ENCODE results near the gene QKI. TPM values are rescaled to one million over a fixed set of nuclear protein-coding genes. Genes with fewer than 3 reads are reported as not detected.

Gene QKI
- polyA plus RNA-seq, 1 donor (not counting 4 experiments of a cell fraction or from before 2014, with no cell fraction given): 53.3 TPM

DNA sequence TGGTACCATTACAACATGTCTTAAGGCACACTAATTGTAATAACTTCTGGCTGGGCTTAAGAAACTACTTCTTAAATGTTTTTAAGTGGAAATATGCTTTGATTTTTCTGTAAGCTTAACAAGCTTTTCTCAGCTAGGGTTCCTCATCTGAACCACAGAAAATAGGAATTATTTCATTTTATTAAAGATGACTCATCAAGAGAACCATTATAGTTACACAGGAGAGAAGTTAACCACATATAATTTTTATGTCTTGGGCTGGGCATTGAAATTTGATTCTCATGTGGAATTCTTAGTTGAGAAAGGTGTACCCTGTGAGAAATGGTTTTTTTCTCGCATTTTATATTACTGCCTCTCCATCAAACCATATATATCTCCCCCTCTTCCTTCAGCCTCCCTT is 75.1 kb downstream of the QKI start:
- H3K9me1 ChIP-seq (ENCODE audit: control insufficient read depth, extremely low read depth, insufficient read depth, low read length): no peaks in the 10 kb centered on the region
- H3K27me3 ChIP-seq (ENCODE audit: control insufficient read depth, extremely low read depth, insufficient read depth, low read length): no peaks in the 10 kb centered on the region
- no peaks in the 10 kb centered on the region for H3K9me3 ChIP-seq (ENCODE audit: control insufficient read depth, low read depth, low read length)
- peak overlapping the region in 1 of 3 experiments; percentile 10 for H3K4me3 ChIP-seq (ENCODE audit: control insufficient read depth in 2 of 3, extremely low read depth in 1 of 3, insufficient read depth in 2 of 3, low read depth in 1 of 3, low read length in 3 of 3)
- FAIRE-seq: no peak
- peaks cover 16% of the 10 kb centered on the region for H3K4me1 ChIP-seq (ENCODE audit: control insufficient read depth, extremely low read depth, insufficient read depth, low read length)
- DNase-seq (ENCODE audit: low read depth, low spot score): no peak
- H3K79me2 ChIP-seq (ENCODE audit: control insufficient read depth, insufficient read depth, low read length): peaks cover 96% of the 10 kb centered on the region
- peak overlapping the region; percentile 2 for H3K4me2 ChIP-seq (ENCODE audit: control insufficient read depth, extremely low read depth, insufficient read depth, low read depth, low read length)
- TF ChIP-seq EZH2 (IDR thresholded peaks at IDR 0.05; ENCODE audit: low read length): no peak
- TF ChIP-seq, protein P1, sequence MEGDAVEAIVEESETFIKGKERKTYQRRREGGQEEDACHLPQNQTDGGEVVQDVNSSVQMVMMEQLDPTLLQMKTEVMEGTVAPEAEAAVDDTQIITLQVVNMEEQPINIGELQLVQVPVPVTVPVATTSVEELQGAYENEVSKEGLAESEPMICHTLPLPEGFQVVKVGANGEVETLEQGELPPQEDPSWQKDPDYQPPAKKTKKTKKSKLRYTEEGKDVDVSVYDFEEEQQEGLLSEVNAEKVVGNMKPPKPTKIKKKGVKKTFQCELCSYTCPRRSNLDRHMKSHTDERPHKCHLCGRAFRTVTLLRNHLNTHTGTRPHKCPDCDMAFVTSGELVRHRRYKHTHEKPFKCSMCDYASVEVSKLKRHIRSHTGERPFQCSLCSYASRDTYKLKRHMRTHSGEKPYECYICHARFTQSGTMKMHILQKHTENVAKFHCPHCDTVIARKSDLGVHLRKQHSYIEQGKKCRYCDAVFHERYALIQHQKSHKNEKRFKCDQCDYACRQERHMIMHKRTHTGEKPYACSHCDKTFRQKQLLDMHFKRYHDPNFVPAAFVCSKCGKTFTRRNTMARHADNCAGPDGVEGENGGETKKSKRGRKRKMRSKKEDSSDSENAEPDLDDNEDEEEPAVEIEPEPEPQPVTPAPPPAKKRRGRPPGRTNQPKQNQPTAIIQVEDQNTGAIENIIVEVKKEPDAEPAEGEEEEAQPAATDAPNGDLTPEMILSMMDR (optimal IDR thresholded peaks at IDR 0.05 in 1 of 3, IDR thresholded peaks at IDR 0.05 in 1 of 3, conservative IDR thresholded peaks at IDR 0.05 in 1 of 3; ENCODE audit: extremely low read depth in 1 of 3, insufficient read depth in 2 of 3, low read length in 3 of 3): no peak
- H4K20me1 ChIP-seq (ENCODE audit: control insufficient read depth, extremely low read depth, insufficient read depth, low read length): no peaks in the 10 kb centered on the region
- no peak overlapping the region for H3K9ac ChIP-seq (ENCODE audit: control insufficient read depth, extremely low read depth, insufficient read depth, low read length)
- H2AFZ ChIP-seq (ENCODE audit: control insufficient read depth, low read length): no peak overlapping the region
- dilution Hi-C loops (cut with MboI; ENCODE audit: extremely low pct_ligation_motif_present, low sequenced_read_pairs): no loop called here
- no peak overlapping the region for H3K27ac ChIP-seq (ENCODE audit: control insufficient read depth, insufficient read depth, low read length)
- H3K36me3 ChIP-seq (ENCODE audit: control insufficient read depth in 2 of 2, extremely low read depth in 1 of 2, insufficient read depth in 2 of 2, low read length in 2 of 2): no peaks in the 10 kb centered on the region

DNA sequence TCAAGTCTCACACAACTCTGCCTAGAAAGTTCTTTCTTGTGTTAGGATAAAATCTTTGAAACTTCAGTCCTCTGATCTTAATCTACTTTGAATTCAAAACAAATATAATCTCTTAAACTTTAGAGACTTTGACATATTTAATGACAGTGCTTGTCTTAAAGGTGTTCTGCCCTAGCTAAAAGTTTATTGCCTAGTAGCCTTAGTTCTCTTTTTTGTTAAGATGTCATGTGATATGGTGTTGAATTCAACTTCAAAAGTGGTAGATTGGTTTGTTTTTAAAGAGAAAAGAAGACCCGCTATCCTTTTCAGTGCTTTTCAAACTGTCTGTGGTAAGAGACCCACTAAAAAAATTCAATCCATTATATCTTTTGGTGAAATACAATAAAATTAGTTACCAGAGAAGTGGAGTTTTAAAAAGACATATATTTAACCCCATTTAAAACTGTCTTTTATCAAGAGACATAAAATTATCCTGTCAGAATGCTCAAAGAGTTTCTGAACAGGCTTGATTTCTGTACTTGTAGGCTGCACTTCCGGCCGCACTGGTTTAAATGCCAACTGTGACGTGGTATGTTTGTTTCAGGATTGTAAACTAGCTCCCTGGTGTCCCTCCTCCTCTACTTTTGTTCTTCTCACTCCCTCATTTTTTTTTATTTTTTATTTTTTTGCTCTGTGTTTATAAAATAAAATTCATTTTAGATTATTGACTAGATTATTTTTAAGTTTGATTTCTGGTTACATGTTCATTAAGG is 76.5 kb downstream of the QKI start:
- H2AFZ ChIP-seq (ENCODE audit: control insufficient read depth, low read length): no peak overlapping the region
- H3K9me1 ChIP-seq (ENCODE audit: control insufficient read depth, extremely low read depth, insufficient read depth, low read length): no peaks in the 10 kb centered on the region
- no peak for FAIRE-seq
- H3K36me3 ChIP-seq (ENCODE audit: control insufficient read depth in 2 of 2, extremely low read depth in 1 of 2, insufficient read depth in 2 of 2, low read length in 2 of 2): no peaks in the 10 kb centered on the region
- no peak overlapping the region for H3K4me3 ChIP-seq (ENCODE audit: control insufficient read depth in 2 of 3, extremely low read depth in 1 of 3, insufficient read depth in 2 of 3, low read depth in 1 of 3, low read length in 3 of 3)
- H3K27me3 ChIP-seq (ENCODE audit: control insufficient read depth, extremely low read depth, insufficient read depth, low read length): no peaks in the 10 kb centered on the region
- H3K27ac ChIP-seq (ENCODE audit: control insufficient read depth, insufficient read depth, low read length): no peak overlapping the region
- dilution Hi-C loops (cut with MboI; ENCODE audit: extremely low pct_ligation_motif_present, low sequenced_read_pairs): no loop called here
- H3K4me2 ChIP-seq (ENCODE audit: control insufficient read depth, extremely low read depth, insufficient read depth, low read depth, low read length): peak overlapping the region; percentile 9
- H4K20me1 ChIP-seq (ENCODE audit: control insufficient read depth, extremely low read depth, insufficient read depth, low read length): no peaks in the 10 kb centered on the region
- DNase-seq (ENCODE audit: low read depth, low spot score): no peak
- H3K4me1 ChIP-seq (ENCODE audit: control insufficient read depth, extremely low read depth, insufficient read depth, low read length): peaks cover 13% of the 10 kb centered on the region
- no peaks in the 10 kb centered on the region for H3K9me3 ChIP-seq (ENCODE audit: control insufficient read depth, low read depth, low read length)
- H3K79me2 ChIP-seq (ENCODE audit: control insufficient read depth, insufficient read depth, low read length): peaks cover 94% of the 10 kb centered on the region
- H3K9ac ChIP-seq (ENCODE audit: control insufficient read depth, extremely low read depth, insufficient read depth, low read length): no peak overlapping the region
- TF ChIP-seq, protein P1 (optimal IDR thresholded peaks at IDR 0.05 in 1 of 3, IDR thresholded peaks at IDR 0.05 in 1 of 3, conservative IDR thresholded peaks at IDR 0.05 in 1 of 3; ENCODE audit: extremely low read depth in 1 of 3, insufficient read depth in 2 of 3, low read length in 3 of 3): no peak
- TF ChIP-seq EZH2 (IDR thresholded peaks at IDR 0.05; ENCODE audit: low read length): no peak

Data from keratinocyte (primary cell).